KG1 (cell line): Measurements from ENCODE around the gene C17orf50.

Source experiments
- DNase-seq: peaks from one replicate; lab custom pipeline; 2025; lab: John Stamatoyannopoulos, UW

The C17orf50 gene

GRCh38 chr17:35752945-35753764 lies 7.5 kb upstream of the C17orf50 start, which contains the start of gene GAS2L2:
GAS2L2 (minus strand) TSS chr17:35753239; CDS start chr17:35752850, 389 bp downstream.
- DNase-seq = no peak

GRCh38 chr17:35757243-35757642 lies 3.4 kb upstream of the C17orf50 start:
- DNase-seq = no peak

DNA sequence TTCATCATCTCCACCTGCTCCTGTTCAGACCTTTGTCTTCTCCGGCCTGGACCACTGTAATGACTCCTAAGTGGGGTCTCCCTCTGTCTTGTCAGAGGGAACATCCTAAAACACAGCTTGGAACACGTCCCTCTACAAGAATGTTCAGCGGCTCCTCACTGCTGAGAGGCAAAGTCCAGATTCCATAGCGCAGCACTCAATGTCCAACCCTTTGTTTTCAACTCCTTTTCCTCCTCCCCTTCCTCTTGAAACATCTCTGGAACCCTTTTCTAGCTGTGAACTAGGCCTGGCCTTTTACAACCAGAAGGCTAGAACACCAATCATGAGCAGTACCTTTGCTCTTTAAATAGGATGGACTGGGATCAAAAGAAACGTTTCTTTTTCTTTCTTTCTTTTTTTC lies 914 bp downstream of the C17orf50 start:
- DNase-seq = no peak

GRCh38 chr17:35763767-35764122 lies 3.1 kb downstream of the C17orf50 start:
- DNase-seq = no peak

DNA sequence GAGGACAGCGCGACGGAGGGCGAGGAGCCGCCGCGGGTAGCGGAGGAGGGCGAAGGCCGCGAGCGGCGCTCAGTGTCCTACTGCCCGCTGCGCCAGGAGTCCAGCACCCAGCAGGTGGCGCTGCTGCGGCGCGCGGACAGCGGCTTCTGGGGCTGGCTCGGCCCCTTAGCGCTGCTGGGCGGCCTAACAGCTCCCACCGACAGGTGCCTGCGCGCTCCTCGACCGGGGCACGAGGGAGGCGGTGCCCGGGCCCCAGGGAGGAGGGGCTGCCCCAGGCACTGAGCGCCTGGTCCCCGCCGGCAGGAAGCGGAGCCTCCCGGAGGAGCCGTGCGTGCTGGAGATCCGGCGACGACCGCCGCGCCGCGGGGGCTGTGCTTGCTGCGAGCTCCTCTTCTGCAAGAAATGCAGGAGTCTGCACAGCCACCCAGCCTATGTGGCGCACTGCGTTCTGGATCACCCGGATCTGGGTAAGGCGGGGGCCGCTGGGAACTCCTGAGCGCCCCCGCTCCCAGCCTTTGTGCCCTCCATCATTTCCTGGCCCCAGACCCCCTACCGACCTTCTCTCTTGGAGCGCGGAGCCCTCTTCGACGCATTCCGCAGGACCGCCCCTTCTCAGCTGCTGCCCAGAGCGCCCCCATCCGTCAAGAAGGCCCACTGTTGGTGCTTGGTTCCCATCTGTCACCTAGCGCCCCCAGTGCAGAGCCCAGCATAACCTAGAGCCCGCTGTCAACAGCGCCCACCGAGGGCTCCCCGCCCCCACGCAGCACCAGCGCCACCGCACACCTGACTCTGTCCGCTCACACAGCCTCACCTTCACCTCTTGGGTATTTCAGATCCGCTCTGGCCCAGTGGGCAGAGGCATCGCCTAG lies 3.7 kb downstream of the C17orf50 start:
- DNase-seq = peak; percentile 87

GRCh38 chr17:35765086-35765710 lies 4.5 kb downstream of the C17orf50 start:
- no peak for DNase-seq

GRCh38 chr17:35765756-35766488 lies 5.2 kb downstream of the C17orf50 start:
- DNase-seq = no peak

GRCh38 chr17:35766489-35766877 lies 5.8 kb downstream of the C17orf50 start:
- DNase-seq = no peak

- DNase-seq = no peak
These were observed 6.3 kb downstream of the C17orf50 start for GRCh38 chr17:35766903-35767510.

DNA sequence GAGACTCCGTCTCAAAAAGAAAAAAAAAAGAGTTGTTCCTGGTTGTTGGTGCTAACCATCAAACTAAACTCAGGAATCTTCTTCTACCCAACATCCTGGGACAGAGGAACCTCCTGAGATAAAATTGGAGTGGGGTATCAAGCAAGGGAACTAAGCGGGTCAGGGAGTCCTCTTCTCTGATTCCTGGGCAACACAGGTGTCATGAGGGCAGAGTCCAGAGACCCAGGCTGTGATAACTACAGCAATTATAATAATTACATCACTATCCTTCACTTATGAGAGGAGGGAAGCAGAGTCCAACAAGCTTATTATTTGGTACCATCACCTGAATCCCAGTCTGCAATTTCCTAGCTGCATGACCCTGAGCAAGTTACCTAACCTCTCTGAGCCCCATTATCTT lies 8.1 kb downstream of the C17orf50 start:
- no peak for DNase-seq

GRCh38 chr17:35769895-35770486 lies 9.3 kb downstream of the C17orf50 start:
- DNase-seq = no peak

GRCh38 chr17:35773129-35773528 lies 12.4 kb downstream of the C17orf50 start:
- no peak for DNase-seq

DNA sequence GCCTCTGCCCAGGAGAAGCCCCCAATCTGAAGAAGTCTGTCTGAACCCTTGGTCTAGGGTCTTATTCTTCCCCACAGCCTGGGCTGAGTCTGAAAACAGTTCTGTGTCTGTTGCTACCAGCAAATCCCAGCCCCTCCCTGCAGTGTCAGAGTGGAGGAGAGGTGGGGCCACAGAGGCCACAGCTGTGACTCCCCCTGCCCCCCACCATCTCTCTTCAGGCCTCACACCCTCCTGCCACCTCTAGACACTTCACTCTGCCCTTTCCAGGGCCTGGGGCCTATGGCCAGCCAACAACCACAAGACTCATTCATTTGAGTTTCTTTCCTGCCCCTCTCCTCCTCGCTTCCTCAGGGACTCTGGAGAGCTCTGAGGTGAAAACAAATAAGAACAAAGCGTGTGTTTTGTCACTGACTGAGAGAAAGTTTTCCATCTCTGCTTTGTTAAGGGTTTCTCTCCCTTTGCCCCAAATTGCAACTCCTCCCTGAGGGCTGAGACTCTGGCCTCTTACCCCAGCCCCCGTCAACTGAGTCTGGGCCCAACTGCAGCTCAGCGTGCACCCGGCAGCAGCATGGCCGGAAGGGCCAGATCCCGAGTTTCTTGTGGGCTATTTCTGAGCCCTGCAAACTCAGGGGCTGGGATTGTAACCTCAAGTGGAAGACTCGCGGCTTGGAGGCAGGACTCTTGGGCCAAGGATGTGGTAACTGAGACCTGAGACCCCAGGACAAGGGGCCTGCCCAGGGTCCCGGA lies 13.2 kb downstream of the C17orf50 start:
- no peak for DNase-seq

GRCh38 chr17:35774499-35774898 lies 13.8 kb downstream of the C17orf50 start:
- no peak for DNase-seq

DNA sequence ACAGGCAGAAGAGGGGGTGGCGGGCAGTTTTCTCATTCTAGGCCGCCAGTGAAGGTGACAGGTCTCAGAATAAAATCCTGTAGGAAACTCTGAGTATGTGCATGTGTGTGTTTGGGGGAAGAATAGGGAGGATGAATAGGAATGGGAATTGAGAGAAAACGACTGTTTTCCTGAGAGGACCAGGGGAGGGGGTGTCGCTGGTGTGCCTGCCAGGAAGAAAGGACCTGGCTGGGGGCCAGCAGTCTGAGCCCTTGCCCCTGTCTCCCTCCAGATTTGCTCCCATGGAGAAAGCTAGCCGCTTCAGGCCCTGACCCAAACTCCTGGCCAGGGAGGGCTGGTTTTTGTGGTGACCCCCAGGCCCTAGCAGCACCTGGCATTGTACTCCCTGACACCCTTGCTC lies 14.4 kb downstream of the C17orf50 start:
- DNase-seq = no peak

DNA sequence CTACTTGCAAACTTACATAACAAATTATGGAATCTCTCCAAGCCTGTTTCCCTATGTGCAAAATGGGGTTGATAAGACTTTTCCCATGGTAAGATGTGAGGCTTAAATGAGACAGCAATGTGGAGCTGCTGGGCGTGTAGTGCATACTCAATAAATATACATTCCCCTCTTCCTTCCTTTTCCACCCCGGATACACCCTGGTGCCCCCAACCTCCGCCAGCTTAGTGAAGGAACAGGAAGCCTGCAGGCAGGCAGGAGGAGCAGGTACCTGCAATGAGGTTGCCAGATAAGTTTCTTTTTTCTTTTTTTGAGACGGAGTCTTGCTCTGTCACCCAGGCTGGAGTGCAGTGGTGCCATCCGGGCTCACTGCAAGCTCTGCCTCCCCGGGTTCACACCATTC lies 14.9 kb downstream of the C17orf50 start:
- no peak for DNase-seq

GRCh38 chr17:35778641-35779196 lies 18.0 kb downstream of the C17orf50 start:
- DNase-seq = no peak

- DNase-seq = no peak
These were observed 20.3 kb downstream of the C17orf50 start for GRCh38 chr17:35780950-35781349.

DNA sequence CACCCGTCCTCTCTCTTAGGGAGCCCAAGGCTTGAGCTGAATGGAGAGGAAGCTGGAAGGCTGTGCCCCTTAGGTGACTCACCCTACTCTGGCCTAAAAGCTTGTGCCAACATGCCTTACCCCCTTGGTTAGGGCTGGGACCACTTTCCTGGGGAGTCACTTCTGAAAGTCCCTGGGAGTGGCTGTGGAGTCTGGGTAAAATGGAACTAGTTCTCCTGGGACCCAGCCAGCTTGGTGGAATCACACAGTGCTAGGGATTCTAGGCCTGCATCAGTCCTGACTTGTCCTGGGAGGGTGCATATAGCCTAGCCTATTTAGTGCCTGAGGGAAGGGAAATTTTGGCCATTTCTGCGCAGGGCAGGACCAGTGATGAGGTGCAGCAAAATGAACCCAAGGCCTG lies 24.2 kb downstream of the C17orf50 start:
- DNase-seq = no peak

DNA sequence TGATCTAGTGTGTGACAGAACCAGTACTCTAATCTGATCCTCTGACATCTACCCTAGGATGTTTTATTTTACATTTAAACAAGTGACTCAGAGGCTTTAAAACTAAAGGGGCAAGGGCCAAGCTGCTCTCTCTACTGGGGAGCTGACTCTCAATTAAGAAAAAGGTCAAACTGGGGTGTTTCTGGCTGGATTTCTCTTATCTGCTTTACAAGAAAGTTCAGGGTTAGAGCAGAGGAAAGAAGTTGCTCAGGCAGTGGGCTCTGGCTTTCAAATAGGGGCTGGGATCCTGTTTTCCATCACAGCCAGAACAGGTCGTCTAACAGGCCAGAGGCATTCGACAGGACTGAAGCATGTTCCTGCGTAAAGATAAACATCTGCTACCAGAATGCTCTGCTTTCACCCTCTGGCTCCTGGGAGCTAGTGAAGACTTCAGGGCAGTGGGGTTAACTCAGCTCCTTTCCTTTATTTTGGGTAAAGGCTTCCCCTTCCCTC lies 26.3 kb downstream of the C17orf50 start:
- DNase-seq = no peak
